H1 (cell line): ENCODE results near the gene CASK.

Experiments used
- ATF2 ChIP-seq: IDR thresholded peaks from 2 replicates; pipeline ENCODE4 v1.6.1; 2012; ENCODE audit warnings: low read length, inconsistent platforms
- ATF3 ChIP-seq: IDR thresholded peaks from 2 replicates; pipeline ENCODE4 v1.6.1; 2011; ENCODE audit warnings: low read depth, mild to moderate bottlenecking, low read length; ENCODE audit not compliant: insufficient read depth
- CHD2 ChIP-seq: IDR thresholded peaks from 2 replicates; pipeline ENCODE4 v1.6.1; 2012; ENCODE audit warnings: low read length, improper control_type of control experiment
- CREB1 ChIP-seq: IDR thresholded peaks from 2 replicates; pipeline ENCODE4 v1.6.1; 2012; ENCODE audit warnings: inconsistent platforms
- CTCF ChIP-seq, 3 experiments: IDR thresholded peaks; 1 replicate in 2 of 3; 2 replicates in 1 of 3; pipeline versions ENCODE4 v1.5.1 to v1.6.1; 2011; ENCODE audit warnings: low read length in 3 of 3, mild to moderate bottlenecking in 3 of 3, inconsistent platforms in 2 of 3, low read depth in 1 of 3, moderate library complexity in 1 of 3; ENCODE audit not compliant: insufficient read depth in 1 of 3; ENCODE audit errors: control extremely low read depth in 1 of 3
- GTF2F1 ChIP-seq: IDR thresholded peaks from 2 replicates; pipeline ENCODE4 v1.6.1; 2012; ENCODE audit warnings: low read depth, low read length, improper control_type of control experiment, borderline replicate concordance
- HDAC2 ChIP-seq, 2 experiments: fragments of 300-600 bp in 1 of 2; sonication (generic) in 1 of 2; IDR thresholded peaks; 2 replicates each; pipeline ENCODE4 v1.6.1; 2011 to 2012; ENCODE audit warnings: low read depth in 2 of 2, low read length in 2 of 2, mild to moderate bottlenecking in 2 of 2, moderate library complexity in 2 of 2, borderline replicate concordance in 1 of 2, inconsistent platforms in 1 of 2
- NRF1 ChIP-seq: IDR thresholded peaks from 2 replicates; pipeline ENCODE4 v1.6.1; 2011; ENCODE audit warnings: mild to moderate bottlenecking, low read depth, low read length, improper control_type of control experiment
- POLR2A ChIP-seq, 2 experiments: IDR thresholded peaks; 1 replicate in 1 of 2; 2 replicates in 1 of 2; pipeline ENCODE4 v1.6.1; 2011; ENCODE audit warnings: low read depth in 2 of 2, low read length in 2 of 2, mild to moderate bottlenecking in 2 of 2; ENCODE audit errors: control extremely low read depth in 1 of 2
- POLR2AphosphoS5 ChIP-seq: IDR thresholded peaks from 2 replicates; pipeline ENCODE4 v1.6.1; 2011; ENCODE audit warnings: low read depth, low read length
- SP2 ChIP-seq: IDR thresholded peaks from 2 replicates; pipeline ENCODE4 v1.6.1; 2012; ENCODE audit warnings: mild to moderate bottlenecking, low read length, inconsistent platforms
- ZNF274 ChIP-seq: IDR thresholded peaks from 2 replicates; pipeline ENCODE4 v1.7.0; 2012; ENCODE audit warnings: low read length, borderline replicate concordance; ENCODE audit errors: extremely low read depth

GRCh38 chrX:41590641-41591040, 332.7 kb downstream of the CASK start:
- TF ChIP-seq CTCF (IDR thresholded peaks at IDR 0.05; ENCODE audit: control extremely low read depth in 1 of 3, insufficient read depth in 1 of 3, low read depth in 1 of 3, low read length in 3 of 3): no peak
- TF ChIP-seq GTF2F1: no peak
- no peak for TF ChIP-seq CREB1
- TF ChIP-seq ATF3: no peak
- TF ChIP-seq POLR2AphosphoS5: no peak
- TF ChIP-seq ZNF274: no peak
- TF ChIP-seq CHD2: no peak
- no peak for TF ChIP-seq HDAC2 (IDR thresholded peaks at IDR 0.05; ENCODE audit: borderline replicate concordance in 1 of 2, low read depth in 2 of 2, low read length in 2 of 2)
- no peak for TF ChIP-seq ATF2
- no peak for TF ChIP-seq NRF1
- TF ChIP-seq SP2: no peak
- no peak for TF ChIP-seq POLR2A (IDR thresholded peaks at IDR 0.05; ENCODE audit: control extremely low read depth in 1 of 2, low read depth in 2 of 2, low read length in 2 of 2)
